Ovary (tissue), 3 donors: ENCODE data around the gene SPINT4.
"Not testable (repeated sequence)": the region's sequence is repeated elsewhere in the genome, so short reads cannot be mapped to it uniquely, and the experiment has no call there.

Source experiments
- EP300 ChIP-seq: sonication (generic); formaldehyde crosslinking; IDR thresholded peaks from one replicate; pipeline ENCODE4 v1.6.1; 2017; ENCODE audit warnings: antibody characterized with exemption
- POLR2A ChIP-seq: fragments of 450-650 bp; IDR thresholded peaks from one replicate; pipeline ENCODE4 v1.6.1; 2017; ENCODE audit warnings: antibody characterized with exemption, mild to moderate bottlenecking, moderate library complexity
- TF ChIP-seq, protein P1 (sequence below), 3 donors: fragments of 450-650 bp in 2 of 3; fragments of 200-600 bp in 1 of 3; IDR thresholded peaks; one replicate each; pipeline versions ENCODE4 v1.5.1 to v1.8.0; 2016 to 2022; ENCODE audit warnings: antibody characterized with exemption in 3 of 3, mild to moderate bottlenecking in 1 of 3
- donor health status: DM: no; HTN: no; CAD: no.

DNA sequence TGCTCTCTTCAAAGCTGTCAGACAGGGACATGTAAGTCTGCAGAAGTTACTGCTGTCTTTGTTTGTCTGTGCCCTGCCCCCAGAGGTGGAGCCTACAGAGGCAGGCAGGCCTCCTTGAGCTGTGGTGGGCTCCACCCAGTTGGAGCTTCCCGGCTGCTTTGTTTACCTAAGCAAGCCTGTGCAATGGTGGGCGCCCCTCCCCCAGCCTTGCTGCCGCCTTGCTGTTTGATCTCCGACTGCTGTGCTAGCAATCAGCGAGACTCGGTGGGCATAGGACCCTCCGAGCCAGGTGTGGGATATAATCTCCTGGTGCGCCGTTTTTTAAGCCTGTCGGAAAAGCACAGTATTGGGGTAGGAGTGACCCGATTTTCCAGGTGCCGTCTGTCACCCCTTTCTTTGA lies 28.8 kb upstream of the SPINT4 start:
- TF ChIP-seq, protein P1, sequence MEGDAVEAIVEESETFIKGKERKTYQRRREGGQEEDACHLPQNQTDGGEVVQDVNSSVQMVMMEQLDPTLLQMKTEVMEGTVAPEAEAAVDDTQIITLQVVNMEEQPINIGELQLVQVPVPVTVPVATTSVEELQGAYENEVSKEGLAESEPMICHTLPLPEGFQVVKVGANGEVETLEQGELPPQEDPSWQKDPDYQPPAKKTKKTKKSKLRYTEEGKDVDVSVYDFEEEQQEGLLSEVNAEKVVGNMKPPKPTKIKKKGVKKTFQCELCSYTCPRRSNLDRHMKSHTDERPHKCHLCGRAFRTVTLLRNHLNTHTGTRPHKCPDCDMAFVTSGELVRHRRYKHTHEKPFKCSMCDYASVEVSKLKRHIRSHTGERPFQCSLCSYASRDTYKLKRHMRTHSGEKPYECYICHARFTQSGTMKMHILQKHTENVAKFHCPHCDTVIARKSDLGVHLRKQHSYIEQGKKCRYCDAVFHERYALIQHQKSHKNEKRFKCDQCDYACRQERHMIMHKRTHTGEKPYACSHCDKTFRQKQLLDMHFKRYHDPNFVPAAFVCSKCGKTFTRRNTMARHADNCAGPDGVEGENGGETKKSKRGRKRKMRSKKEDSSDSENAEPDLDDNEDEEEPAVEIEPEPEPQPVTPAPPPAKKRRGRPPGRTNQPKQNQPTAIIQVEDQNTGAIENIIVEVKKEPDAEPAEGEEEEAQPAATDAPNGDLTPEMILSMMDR (IDR thresholded peaks at IDR 0.05): not testable (repeated sequence)
- TF ChIP-seq POLR2A, EP300: not testable (repeated sequence)
